NB4 (cell line): ENCODE measurements around the gene BBIP1.

ENCODE experiments used
- MYC ChIP-seq: IDR thresholded peaks from 2 replicates; pipeline ENCODE4 v1.6.1; 2011; ENCODE audit warnings: low read depth, low read length
- POLR2A ChIP-seq: IDR thresholded peaks from 2 replicates; pipeline ENCODE4 v1.6.1; 2011; ENCODE audit warnings: mild to moderate bottlenecking; ENCODE audit not compliant: insufficient read length; ENCODE audit errors: extremely low read depth
- TF ChIP-seq, protein P1 (sequence below): IDR thresholded peaks from one replicate; pipeline ENCODE4 v1.5.1; 2012; ENCODE audit warnings: low read depth, low read length

DNA sequence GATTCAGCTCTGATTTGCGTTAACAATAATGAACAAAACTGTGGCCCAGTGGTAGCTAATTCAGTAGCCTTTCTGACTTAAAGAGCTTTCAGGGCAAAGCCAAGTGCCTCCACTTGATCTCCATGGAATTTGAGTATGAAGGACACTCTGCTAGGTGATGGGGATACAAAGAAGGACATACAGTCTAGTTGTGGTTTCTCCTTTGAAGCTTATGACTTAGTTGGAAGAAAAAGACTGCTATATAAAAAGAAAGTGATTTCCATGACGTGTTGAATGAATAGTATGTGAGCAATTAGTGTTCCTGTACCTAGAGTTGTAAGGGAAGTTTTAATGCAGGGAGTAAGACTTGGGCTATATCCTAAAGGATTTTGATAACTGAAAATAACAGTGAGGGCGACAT lies 39.0 kb downstream of the BBIP1 start:
- TF ChIP-seq, protein P1, sequence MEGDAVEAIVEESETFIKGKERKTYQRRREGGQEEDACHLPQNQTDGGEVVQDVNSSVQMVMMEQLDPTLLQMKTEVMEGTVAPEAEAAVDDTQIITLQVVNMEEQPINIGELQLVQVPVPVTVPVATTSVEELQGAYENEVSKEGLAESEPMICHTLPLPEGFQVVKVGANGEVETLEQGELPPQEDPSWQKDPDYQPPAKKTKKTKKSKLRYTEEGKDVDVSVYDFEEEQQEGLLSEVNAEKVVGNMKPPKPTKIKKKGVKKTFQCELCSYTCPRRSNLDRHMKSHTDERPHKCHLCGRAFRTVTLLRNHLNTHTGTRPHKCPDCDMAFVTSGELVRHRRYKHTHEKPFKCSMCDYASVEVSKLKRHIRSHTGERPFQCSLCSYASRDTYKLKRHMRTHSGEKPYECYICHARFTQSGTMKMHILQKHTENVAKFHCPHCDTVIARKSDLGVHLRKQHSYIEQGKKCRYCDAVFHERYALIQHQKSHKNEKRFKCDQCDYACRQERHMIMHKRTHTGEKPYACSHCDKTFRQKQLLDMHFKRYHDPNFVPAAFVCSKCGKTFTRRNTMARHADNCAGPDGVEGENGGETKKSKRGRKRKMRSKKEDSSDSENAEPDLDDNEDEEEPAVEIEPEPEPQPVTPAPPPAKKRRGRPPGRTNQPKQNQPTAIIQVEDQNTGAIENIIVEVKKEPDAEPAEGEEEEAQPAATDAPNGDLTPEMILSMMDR = no peak
- TF ChIP-seq POLR2A (no peak), MYC (no peak)
